Fibroblast of lung (primary cell): ENCODE results near the gene UVRAG.

ENCODE experiments used
- EZH2 ChIP-seq: IDR thresholded peaks from 2 replicates; pipeline ENCODE4 v1.5.1; 2012; ENCODE audit warnings: low read length, control low read depth, mild to moderate bottlenecking; ENCODE audit errors: missing control alignments
- TF ChIP-seq, protein P1 (sequence below), 2 donors: IDR thresholded peaks in 1 of 2; conservative IDR thresholded peaks in 1 of 2; 1 replicate in 1 of 2; 2 replicates in 1 of 2; pipeline ENCODE4 v1.5.1; 2011 to 2012; ENCODE audit warnings: low read length in 2 of 2, control low read depth in 1 of 2, inconsistent platforms in 1 of 2, low read depth in 1 of 2, mild to moderate bottlenecking in 1 of 2

DNA sequence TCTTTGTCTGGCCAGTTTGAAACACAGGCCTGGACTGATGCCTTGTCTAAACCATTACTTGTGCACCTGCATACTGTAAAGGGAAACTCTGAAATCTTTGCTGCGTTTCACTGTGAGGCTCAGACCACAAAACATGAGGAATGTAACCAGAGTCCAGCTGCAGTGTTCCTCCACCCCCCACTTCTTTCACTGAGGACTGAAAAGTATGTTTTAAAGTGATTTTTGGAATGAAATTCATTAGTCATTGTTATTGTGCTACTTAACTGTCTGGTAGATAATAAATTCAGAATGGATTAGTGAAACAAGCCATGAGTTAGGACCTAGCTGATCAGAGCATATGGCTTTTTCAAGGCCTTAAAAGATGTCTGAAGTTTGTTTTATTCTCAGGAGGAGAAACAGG lies 210.1 kb downstream of the UVRAG start:
- TF ChIP-seq, protein P1, sequence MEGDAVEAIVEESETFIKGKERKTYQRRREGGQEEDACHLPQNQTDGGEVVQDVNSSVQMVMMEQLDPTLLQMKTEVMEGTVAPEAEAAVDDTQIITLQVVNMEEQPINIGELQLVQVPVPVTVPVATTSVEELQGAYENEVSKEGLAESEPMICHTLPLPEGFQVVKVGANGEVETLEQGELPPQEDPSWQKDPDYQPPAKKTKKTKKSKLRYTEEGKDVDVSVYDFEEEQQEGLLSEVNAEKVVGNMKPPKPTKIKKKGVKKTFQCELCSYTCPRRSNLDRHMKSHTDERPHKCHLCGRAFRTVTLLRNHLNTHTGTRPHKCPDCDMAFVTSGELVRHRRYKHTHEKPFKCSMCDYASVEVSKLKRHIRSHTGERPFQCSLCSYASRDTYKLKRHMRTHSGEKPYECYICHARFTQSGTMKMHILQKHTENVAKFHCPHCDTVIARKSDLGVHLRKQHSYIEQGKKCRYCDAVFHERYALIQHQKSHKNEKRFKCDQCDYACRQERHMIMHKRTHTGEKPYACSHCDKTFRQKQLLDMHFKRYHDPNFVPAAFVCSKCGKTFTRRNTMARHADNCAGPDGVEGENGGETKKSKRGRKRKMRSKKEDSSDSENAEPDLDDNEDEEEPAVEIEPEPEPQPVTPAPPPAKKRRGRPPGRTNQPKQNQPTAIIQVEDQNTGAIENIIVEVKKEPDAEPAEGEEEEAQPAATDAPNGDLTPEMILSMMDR (conservative IDR thresholded peaks at IDR 0.05 in 1 of 2, IDR thresholded peaks at IDR 0.05 in 1 of 2; ENCODE audit: low read depth in 1 of 2, low read length in 2 of 2), result no peak
- no peak for TF ChIP-seq EZH2
